GM18505 (cell line): ENCODE data around the gene LCLAT1.

ENCODE experiments used
- ATAC-seq: cut with Tn5 transposase; IDR thresholded peaks from one replicate; pipeline ENCODE4 v1.9.1; 2021; ENCODE audit not compliant: unreplicated experiment
- POLR2A ChIP-seq: IDR thresholded peaks from 4 replicates; pipeline ENCODE4 v1.6.1; 2011; ENCODE audit warnings: borderline replicate concordance; ENCODE audit not compliant: insufficient read depth, insufficient read length; ENCODE audit errors: extremely low read depth

The LCLAT1 gene

DNA sequence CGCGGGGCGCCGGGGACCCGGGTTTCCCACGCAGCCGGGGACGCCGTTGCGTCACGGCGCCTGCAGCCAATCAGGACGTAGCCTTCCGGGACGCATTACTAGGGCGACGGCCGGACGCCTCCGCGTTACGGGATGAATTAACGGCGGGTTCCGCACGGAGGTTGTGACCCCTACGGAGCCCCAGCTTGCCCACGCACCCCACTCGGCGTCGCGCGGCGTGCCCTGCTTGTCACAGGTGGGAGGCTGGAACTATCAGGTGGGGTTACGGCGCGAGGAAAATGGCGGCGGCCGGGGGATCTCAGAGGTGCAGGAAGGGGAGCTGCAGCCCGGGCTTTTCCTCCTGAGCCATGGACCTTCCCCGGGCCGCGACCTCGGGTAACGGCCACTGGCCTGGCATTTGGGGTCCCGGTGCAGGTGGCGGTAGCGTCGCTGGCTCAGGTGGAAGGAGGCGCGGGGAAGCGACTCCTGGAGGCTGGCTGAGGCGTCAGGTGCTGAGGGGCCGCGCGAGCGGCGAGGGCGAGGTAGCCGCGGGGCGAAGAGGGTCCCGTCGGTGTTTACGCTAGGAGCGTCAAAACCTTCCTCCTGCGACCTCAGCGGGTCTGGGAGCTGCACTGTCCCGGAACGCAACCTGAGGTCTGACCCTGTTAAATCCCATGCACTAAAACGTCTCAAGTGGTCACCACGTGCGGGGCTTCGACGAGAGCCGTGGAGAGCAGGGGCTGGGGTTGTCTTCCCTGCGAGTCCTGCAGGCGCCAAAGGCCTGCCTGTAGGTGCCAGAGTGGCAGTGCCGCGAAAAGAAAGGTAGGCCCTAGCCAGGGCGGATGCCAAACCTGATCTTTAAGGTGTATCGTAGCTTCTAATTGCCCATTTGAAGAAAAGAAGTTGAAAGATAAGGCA, at the start of gene LCLAT1:
Gene LCLAT1 (plus strand): TSS at position 98 of the 897 bp plus-strand sequence. CDS start 78,345 bp downstream, outside the sequence.
- peak; percentile 89 for ATAC-seq
- peak; percentile 58 for TF ChIP-seq POLR2A

DNA sequence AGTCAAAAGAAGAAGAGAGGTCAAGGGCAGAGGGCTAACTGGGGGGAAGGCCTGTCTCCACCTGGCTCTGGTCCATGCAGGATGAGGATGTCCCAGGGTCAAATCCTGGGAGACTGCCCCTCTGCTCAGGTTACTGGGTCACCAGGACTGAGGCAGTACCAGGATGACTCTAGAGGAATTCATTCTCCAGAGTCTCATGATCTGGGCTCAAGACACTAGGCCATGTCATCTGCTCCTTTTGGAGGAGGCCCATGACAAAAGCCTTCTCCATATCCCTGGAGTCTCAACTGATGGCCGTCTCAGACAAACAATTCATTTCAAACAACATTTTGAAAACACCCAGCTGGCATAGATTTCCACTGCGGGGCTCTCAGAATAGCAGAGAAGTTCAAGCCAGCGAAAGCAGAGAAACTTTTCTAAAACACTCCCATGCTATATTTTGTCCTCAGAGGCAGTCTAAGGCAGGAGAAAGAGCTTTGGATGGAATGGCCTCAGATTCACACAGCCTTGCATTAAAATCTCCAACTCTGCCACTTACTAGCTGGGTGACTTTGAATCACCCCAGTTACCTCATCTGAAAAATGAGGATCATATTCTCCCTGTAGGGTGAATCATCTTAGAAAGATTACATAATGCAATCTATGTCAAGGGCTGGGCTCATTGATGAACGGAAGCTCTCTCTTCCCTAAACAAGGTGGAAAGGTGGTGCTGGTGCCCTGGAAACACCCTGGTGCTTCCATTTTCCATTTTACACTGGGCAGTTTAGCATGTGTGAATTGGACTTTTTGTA, 48.8 kb upstream of the LCLAT1 start:
- no peak for ATAC-seq
- no peak for TF ChIP-seq POLR2A

DNA sequence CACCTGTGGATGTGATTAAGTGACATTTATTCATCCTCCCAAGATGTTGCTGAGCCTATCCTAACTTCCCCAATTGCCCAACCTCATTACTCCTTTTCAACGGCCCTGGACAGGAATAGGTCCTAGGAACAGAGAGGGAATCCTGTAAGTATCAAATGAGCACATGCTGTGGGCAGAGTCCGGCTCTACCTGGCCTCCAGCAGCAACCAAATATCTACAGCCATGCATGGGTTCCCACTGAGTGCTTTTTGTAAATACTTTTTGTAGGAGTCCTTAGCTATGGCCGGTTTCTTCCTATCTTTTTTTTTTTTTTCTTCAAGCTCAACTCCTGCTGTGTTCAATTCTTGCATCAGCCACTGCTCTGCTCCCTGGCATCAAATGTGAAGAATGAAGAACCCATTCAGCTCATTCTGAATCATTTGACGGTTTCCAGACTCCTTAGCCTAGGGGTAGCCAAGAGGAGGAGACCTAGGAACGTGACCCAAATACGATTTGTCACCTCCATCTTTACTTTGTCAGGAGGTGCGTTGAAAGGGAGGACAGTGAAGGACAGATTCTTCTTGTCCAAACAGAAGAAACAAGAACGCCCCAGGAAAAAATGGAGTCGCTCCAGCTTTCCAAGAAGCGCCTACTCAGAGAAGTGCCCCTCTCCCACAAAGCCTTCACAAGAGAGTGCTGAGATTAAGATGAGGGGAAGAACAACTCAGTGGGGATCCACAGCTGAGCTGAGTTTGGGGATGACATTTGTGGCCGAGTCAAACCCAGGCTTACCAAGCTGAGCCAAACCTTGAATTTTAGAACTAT, 46.7 kb upstream of the LCLAT1 start:
- TF ChIP-seq POLR2A = no peak
- ATAC-seq = no peak

DNA sequence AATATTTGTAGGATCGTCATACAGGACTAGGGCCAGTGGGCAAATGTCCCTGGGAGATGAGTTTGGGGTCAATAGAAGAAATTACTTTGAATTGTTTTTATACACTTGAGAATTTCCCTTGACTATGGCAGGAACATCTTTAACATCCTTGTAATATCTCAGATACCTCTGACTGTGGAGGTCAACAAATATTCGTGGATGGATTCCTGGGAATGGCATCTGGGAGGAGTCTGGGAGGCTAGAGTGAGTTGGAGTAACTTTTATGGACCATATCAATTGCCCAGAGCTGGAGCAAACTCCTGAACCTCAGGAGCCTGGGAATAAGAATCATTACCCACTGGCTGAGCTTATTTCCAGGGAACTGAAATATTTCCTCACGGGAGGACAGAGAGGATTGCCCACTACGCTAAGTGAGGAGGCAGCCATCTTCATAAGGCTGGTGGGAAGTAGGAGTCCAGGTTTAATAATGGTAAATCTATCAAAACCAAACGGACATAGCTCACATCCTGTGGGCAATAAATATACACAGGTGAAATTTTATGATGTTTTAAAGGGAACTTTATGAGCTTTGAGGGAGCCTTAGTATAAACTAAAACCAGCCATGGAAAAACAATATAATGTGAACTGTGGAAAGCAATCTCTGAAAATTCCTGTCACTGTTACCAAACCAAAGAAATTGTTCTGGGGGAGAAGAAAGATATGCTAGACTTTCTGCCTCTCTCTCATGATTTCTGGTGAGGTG, 44.4 kb upstream of the LCLAT1 start:
- no peak for ATAC-seq
- TF ChIP-seq POLR2A = no peak

DNA sequence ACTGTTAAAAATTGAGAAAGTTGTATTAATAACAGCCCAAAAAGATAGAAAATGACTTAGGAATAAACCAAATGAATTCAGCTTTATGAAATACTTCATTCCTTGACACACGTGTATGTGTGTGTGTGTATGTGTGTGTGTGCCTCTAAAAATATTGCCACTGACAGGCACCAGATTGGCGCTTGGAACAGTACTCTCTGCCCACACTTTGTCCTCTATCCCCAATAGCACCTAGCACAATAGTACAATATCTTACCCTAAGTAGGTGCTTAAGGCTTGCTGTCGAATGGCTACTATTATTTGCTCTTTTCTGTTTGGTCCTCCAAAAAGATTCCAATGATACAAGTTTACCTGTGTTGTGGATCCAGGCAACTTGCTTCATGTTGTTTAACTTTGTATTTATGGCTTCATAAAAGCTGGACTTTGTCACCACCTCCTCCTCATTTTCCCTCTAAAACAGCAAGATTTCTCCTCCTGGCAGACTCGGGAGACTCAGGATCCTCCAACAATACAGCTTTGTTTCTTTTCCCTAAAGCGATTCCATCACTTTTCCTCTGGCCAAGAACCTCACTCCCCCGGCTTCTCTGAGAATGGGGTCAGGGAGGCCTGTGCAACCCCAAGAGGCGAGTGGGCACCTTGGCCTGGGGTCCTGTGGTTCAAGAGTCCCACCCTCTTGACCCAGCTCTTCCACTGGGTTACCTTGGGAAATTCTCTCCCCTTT, 43.3 kb upstream of the LCLAT1 start:
- TF ChIP-seq POLR2A = no peak
- ATAC-seq = no peak

DNA sequence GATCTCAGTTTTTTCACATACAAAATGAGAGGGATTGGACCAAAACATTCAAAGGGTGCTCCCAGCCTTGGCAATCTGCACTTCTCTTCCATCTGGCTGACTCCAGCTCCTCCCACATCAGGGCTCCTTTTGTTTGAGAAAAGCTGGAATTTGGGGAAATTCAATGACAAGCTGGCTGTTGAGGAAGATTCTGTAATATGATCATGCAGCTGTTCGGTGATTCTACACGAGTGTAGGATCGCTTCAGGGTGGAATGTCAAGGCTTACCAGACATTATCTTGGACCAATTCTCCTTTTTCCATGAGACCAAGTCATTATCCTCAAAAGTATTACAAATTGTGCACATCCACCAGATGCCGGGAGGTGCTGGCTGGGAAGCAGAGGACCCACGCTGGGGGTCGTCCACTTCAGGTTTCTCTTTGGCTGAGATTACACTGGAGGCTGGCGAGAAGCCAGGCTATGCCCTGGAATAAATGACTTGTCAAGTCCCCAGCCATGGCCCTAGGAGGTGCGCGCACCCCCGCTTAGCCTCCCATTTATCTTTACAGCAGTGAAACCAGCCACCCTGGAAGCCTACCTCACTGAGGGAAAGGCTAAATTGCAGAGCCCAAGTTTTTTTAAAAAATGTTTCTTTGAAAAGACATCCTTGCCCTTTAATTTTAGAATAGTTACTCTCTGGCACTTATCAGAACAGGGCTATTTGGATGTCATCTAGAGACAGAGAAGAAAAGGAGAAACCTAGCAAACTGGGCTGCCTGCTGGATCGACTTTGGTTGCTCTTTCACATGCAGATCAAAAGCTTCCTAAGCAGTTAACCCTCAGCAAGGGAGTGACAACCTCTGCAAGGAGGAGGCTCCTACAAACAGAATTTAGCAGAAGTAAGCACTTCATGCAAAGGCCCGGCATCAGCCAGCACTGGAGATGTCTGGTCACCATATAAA, 42.5 kb upstream of the LCLAT1 start:
- ATAC-seq = no peak
- no peak for TF ChIP-seq POLR2A

DNA sequence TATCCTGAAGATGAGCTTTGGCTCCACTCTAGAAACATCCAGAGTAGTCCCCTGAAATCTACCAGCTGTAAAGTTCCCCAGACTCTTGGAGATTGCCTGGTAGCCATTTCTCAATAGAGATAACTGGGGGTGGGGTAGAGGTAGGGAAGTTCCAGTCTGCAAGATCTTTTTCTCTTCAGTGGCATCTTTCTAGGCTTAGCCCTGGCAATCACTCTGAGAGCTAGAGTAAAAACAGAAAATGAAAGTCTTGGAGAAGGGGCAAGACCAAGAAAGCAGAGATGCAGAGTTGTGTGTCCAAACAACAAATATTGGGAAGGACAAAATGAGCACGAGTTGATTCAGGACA, 41.8 kb upstream of the LCLAT1 start:
- TF ChIP-seq POLR2A = no peak
- no peak for ATAC-seq

DNA sequence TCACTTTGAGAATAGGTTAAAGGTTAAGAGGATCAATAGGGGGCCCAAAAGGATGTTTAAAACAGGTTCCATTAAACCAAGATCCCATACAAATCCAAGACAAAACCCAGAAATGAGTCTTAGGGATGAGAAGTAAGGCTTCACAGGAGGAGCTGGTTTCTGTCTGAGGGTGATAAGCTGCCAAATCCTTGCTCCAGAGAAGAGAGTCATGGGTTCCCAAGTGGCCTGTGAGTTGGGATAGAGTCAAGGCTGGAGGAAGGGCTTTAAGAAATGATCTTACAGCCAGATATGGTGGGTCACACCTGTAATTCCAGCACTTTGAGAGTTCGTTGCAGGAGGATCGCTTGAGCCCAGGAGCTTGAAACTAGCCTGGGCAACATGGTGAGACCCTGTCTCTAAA, 40.2 kb upstream of the LCLAT1 start:
- ATAC-seq = no peak
- no peak for TF ChIP-seq POLR2A

DNA sequence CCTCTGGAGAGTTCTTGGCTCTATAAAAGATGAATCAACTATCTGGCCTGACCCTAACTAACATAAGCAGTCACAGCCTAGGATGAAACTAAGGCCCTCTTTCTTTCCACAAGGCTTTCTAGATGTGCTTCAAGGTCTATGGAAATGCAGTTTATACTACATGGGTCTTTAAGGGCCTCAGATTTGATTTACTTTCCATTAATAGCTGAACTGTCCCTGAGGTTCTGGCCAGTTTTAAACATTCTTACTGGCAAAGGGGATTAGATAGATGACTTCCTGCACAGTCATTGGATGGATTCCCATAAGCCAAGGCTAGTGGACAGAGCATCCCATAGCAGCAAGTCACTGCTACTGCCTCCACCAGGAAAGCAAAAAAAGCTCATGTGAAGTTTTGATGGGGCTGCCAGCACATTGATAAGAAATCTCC, 38.1 kb upstream of the LCLAT1 start:
- no peak for TF ChIP-seq POLR2A
- no peak for ATAC-seq

DNA sequence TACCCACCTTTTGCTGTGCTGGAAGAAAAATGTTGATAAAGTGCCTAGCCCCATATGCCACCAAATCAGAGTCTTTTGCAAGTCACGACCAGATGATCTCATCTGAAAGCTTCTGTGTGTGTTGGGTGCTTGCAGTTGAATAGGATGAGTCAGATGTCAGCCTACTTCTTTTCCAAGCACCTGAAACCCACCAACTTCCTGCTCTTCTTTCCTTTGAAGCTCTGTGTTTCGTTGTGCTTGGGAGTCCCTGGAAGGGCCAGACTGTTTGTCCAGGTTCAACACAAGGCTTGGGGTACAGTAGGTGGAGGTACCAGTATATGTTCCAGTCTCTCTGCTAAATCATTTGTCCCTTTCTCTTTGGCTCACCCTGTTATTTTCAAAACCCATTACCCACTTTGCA, 36.8 kb upstream of the LCLAT1 start:
- TF ChIP-seq POLR2A = no peak
- ATAC-seq = no peak

DNA sequence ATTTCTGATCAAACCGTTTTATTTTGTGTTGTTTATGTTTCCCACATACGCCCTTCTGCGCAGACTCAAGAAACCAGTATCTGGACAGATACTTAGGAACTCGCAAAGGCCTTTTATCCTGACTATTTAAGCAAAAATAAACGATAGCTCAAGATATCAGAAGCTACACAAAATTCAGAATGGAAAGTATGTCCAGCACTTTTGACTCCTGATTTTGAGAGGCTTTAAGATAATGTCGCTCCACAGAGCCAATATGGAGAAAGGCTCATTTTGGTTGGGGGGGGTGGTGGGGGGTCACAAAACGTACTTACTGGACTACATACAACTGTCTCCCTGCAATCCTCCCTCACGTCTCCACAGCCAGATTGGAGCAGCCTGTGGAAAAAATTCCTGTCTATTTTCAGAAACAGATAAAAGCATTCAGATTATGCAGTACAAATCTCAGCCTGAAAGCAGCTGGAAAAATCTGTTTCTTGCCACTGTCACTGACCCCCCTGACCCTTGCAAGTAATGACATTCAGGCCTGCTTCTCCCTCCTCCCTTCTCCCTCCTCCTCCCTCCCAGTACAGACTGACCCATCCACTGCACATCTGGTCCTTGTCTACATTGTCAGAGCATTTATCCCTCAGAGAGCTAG, 34.9 kb upstream of the LCLAT1 start:
- no peak for TF ChIP-seq POLR2A
- ATAC-seq = no peak
